ENCODE results near the gene CTRB1. TPM values are rescaled to one million over a fixed set of nuclear protein-coding genes. Genes with fewer than 3 reads are reported as not detected.

The CTRB1 gene
- 5.6 TPM for total RNA-seq (2021; ENCODE audit: unreplicated experiment)
- 0.10 TPM in 1 of 2 replicates, not detected in the other for polyA plus RNA-seq (2012)
- not detected for Bru-seq, nascent RNA
- percentile 22 among the genes with signal in this experiment for BruChase-seq, experiment 1, labeled RNA remaining after a 6-hour chase
- BruChase-seq, experiment 2, labeled RNA remaining after a 2-hour chase: percentile 12 among the genes with signal in this experiment
- long read RNA-seq: 0 reads

DNA sequence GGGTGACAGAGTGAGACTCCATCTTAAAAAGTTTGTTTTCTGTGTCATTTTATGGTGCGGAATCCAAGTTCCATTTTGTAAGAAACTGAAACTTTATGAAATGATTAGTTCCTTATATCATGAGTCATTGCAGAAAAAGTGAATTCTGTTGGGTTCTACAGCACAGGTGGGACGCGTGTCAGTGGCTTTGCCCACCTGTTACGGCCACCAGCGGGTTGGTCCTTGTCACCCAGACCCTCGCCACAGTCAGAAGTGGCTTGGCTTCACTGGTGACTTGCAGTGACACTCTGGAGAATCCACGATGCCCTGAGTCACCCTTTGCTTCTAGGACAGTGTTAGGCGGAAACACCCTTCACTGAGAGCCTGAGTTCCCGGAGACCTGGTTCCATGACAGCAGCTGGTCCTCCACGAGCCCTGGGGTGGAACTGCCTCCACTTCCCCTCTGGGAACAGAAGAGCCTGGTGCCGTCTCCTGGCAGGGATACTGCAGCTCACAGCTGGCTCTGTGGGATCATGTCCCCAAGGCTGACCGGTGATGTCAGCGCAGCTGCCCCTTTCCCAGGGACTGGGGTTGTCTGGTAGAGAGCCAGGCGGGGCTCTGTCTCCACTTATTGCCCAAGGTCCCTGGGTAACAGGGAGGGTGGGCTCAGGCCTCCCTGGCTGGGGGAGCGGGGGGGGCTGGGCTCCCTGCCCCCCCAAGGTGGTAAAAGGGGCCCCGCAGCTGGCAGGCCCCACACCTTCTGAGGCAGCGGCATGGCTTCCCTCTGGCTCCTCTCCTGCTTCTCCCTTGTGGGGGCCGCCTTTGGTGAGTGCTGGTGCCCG lies at the start of gene CTRB1:
TSS of gene CTRB1 (plus strand) at position 733 of the 821 bp plus-strand sequence. CDS start at position 753, 20 bp downstream.
- ATAC-seq: no peak
- Histone ChIP-seq H3K36me3 (ENCODE audit: control insufficient read depth in 1 of 2, insufficient read depth in 2 of 2, low read length in 2 of 2) (no peaks in the 10 kb centered on the region), H3K79me2 (ENCODE audit: insufficient read depth, low read length) (no peaks in the 10 kb centered on the region), H3K4me1 (ENCODE audit: control insufficient read depth in 1 of 2, insufficient read depth in 2 of 2, low read length in 2 of 2) (no peaks in the 10 kb centered on the region), H2AFZ (ENCODE audit: low read depth, low read length, poor library complexity, severe bottlenecking) (no peak within 1 kb of the TSS), H3K9me3 (ENCODE audit: control insufficient read depth in 1 of 2, insufficient read depth in 1 of 2, low read depth in 1 of 2, low read length in 2 of 2) (no peaks in the 10 kb centered on the region), H3K4me2 (ENCODE audit: low read length) (no peak within 1 kb of the TSS), H3K9me2 (ENCODE audit: insufficient read depth) (no peaks in the 10 kb centered on the region), H3K27me3 (ENCODE audit: insufficient read depth, low read length) (no peaks in the 10 kb centered on the region), H3K9ac (ENCODE audit: low read length) (no peak within 1 kb of the TSS), H3K27ac (ENCODE audit: low read depth, low read length) (no peak within 1 kb of the TSS), H3K4me3 (replicated peaks in 1 of 2; ENCODE audit: low read depth in 1 of 2, low read length in 2 of 2) (no peak within 1 kb of the TSS), H4K20me1 (ENCODE audit: insufficient read depth) (no peaks in the 10 kb centered on the region)
- RAD21 ChIA-PET (ENCODE audit: low non-redundant PET in 1 of 2, low total read pairs in 2 of 2, uncharacterized antibody in 2 of 2, unreplicated experiment in 2 of 2): no interaction called here
- POLR2A ChIA-PET: no interaction called here
- BruUV-seq (replicated peaks): no TSS peak
- intact Hi-C loops (cut with micrococcal nuclease): no loop called here
- TF ChIP-seq EZH2phosphoT487 (IDR thresholded peaks at IDR 0.05; ENCODE audit: borderline replicate concordance): no peak
- no peak for TF ChIP-seq CEBPB (IDR thresholded peaks at IDR 0.05; ENCODE audit: low read depth)
- TF ChIP-seq ELF1 (IDR thresholded peaks at IDR 0.05; ENCODE audit: borderline replicate concordance, low read depth): no peak
- no peak for TF ChIP-seq POLR2A (IDR thresholded peaks at IDR 0.05; ENCODE audit: borderline replicate concordance, extremely low read depth, insufficient read depth, insufficient read length)
- TF ChIP-seq, protein P1, sequence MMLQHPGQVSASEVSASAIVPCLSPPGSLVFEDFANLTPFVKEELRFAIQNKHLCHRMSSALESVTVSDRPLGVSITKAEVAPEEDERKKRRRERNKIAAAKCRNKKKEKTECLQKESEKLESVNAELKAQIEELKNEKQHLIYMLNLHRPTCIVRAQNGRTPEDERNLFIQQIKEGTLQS (IDR thresholded peaks at IDR 0.05): no peak
- TF ChIP-seq YY1 (IDR thresholded peaks at IDR 0.05; ENCODE audit: extremely low read depth, insufficient replicate concordance, low read depth, low read length): no peak
- CTCF ChIA-PET: interaction anchor here (1.3 kb wide), 1 partner anchor 15 kb away, joined by 4 read pairs; no protein-coding TSS in a partner anchor
- DNase-seq (ENCODE audit: low read depth, low spot score): no peak

DNA sequence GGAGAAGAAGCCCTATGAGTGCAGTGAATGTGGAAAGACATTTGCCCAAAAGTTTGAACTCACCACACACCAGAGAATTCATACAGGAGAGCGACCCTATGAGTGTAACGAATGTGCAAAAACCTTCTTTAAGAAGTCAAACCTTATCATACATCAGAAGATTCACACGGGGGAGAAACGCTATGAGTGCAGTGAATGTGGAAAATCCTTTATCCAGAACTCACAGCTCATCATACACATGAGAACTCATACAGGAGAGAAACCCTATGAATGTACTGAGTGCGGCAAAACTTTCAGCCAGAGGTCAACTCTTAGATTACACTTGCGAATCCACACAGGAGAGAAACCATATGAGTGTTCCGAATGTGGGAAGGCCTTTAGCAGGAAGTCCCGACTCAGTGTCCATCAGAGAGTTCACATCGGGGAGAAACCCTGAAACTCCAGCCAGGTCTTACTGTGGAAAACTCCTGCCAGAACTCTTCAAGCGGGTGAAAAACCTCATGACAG lies 48.8 kb upstream of the CTRB1 start:
- BruUV-seq (replicated peaks): no TSS peak
- H3K4me2 ChIP-seq (ENCODE audit: low read length): no peak overlapping the region
- CTCF ChIA-PET: no interaction called here
- H3K9ac ChIP-seq (ENCODE audit: low read length): no peak overlapping the region
- no peaks in the 10 kb centered on the region for H3K4me1 ChIP-seq (ENCODE audit: control insufficient read depth in 1 of 2, insufficient read depth in 2 of 2, low read length in 2 of 2)
- intact Hi-C loops (cut with micrococcal nuclease): no loop called here
- no peak overlapping the region for H2AFZ ChIP-seq (ENCODE audit: low read depth, low read length, poor library complexity, severe bottlenecking)
- no peaks in the 10 kb centered on the region for H3K27me3 ChIP-seq (ENCODE audit: insufficient read depth, low read length)
- H3K9me3 ChIP-seq (ENCODE audit: control insufficient read depth in 1 of 2, insufficient read depth in 1 of 2, low read depth in 1 of 2, low read length in 2 of 2): peaks cover 39 to 54% of the 10 kb centered on the region in 2 experiments; a peak in 3 of 4 replicates
- peaks cover 8 to 45% of the 10 kb centered on the region in 2 experiments; a peak in 3 of 4 replicates for H3K36me3 ChIP-seq (ENCODE audit: control insufficient read depth in 1 of 2, insufficient read depth in 2 of 2, low read length in 2 of 2)
- H3K9me2 ChIP-seq (ENCODE audit: insufficient read depth): no peaks in the 10 kb centered on the region
- ATAC-seq (no peak), DNase-seq (ENCODE audit: low read depth, low spot score) (no peak)
- POLR2A ChIA-PET: no interaction called here
- RAD21 ChIA-PET (ENCODE audit: low non-redundant PET in 1 of 2, low total read pairs in 2 of 2, uncharacterized antibody in 2 of 2, unreplicated experiment in 2 of 2): no interaction called here
- H3K27ac ChIP-seq (ENCODE audit: low read depth, low read length): no peak overlapping the region
- TF ChIP-seq POLR2A (IDR thresholded peaks at IDR 0.05; ENCODE audit: borderline replicate concordance, extremely low read depth, insufficient read depth, insufficient read length): no peak
- TF ChIP-seq TCF7L2 (IDR thresholded peaks at IDR 0.05; ENCODE audit: borderline replicate concordance, extremely low read depth, insufficient read depth, insufficient read length): no peak
- peak; percentile 94 for TF ChIP-seq ZNF274 (IDR thresholded peaks at IDR 0.05; ENCODE audit: low read depth, low read length)
- H3K79me2 ChIP-seq (ENCODE audit: insufficient read depth, low read length): no peaks in the 10 kb centered on the region
- no peak overlapping the region for H3K4me3 ChIP-seq (replicated peaks in 1 of 2; ENCODE audit: low read depth in 1 of 2, low read length in 2 of 2)
- no peaks in the 10 kb centered on the region for H4K20me1 ChIP-seq (ENCODE audit: insufficient read depth)
